8988T (cell line): ENCODE data around the gene STAT5B.
"Not testable (repeated sequence)": the region's sequence is repeated elsewhere in the genome, so short reads cannot be mapped to it uniquely, and the experiment has no call there.

Experiments used
- DNase-seq: peaks from one replicate; pipeline ENCODE4 v3.0.0; 2011

STAT5B gene

DNA sequence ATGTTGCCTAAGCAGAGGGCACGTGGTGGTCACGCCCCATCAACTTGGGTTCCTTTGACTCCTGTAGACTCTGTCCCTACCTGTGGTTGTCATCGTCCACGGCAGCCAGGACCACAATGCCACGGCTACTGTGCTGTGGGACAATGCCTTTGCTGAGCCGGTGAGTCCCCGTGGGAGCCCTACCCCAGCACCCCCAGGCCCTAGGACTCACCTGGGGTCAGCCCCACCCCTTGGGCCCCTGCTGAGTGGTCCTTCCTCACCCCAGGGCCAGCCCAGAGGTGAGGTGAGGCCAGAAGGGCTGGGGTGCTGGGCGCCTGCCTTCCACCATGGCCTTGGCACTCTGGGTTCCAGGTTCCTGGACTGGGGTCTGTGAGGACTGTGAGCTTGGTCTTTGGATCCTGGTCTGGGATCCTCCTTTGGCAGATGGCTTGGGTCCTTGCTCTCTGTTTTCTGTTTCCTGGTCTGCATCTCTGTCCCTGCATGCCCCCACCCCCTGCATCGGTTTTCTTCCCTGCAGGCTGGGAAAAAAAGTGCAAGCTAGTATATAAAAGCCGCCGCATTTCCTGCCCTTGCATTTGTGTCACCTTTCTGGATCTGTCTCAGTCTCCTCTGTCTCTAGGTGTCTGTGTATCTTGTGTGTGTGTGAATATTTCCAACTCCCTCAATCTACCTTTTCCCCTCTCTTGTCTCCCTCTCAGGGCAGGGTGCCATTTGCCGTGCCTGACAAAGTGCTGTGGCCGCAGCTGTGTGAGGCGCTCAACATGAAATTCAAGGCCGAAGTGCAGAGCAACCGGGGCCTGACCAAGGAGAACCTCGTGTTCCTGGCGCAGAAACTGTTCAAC is 29.6 kb upstream of the STAT5B start:
- DNase-seq: no peak

DNA sequence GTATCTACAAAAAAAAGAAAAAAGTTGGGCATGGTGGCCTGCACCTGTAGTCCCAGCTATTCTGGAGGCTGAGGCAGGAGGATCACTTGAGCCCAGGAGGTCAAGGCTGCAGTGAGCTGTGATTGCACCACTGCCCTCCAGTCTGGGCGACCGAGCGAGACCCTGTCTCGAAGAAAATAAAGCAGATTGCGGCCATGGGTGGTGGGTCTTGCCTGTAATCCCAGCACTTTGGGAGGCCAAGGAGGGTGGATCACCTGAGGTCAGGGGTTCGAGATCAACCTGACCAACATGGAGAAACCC is 28.8 kb upstream of the STAT5B start:
- DNase-seq: not testable (repeated sequence)

DNA sequence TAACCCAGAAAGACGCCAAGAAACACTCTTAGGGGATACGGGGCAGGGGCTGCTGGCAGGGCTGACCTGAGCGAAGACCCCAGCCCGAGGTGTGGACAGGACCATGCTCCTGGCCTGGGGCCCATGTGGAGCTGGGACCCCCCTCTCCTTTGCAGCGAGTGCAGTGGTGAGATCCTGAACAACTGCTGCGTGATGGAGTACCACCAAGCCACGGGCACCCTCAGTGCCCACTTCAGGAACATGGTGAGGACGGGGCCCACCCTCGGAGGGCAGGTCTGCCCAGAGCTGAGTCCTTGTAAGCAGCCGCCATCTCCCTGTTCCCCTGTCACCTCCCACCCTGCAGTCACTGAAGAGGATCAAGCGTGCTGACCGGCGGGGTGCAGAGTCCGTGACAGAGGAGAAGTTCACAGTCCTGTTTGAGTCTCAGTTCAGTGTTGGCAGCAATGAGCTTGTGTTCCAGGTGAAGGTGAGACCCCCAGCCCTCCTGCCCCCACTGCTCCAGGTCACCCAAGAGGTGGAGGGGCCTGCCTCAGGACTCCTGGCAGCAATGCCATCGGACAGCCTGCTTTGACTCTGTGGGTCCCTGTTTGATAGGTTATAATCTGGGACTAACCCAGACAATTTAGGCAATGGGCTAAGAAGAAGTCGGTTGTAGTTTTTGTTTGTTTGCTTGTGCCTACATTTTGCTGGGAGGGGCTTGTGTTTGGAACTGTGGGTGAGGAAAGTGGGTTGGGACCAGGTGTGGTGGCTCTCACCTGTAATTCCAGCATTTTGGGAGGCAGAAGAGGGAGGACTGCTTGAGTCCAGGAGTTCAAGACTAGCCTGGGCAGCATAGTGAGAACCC is 28.2 kb upstream of the STAT5B start:
- DNase-seq: no peak

DNA sequence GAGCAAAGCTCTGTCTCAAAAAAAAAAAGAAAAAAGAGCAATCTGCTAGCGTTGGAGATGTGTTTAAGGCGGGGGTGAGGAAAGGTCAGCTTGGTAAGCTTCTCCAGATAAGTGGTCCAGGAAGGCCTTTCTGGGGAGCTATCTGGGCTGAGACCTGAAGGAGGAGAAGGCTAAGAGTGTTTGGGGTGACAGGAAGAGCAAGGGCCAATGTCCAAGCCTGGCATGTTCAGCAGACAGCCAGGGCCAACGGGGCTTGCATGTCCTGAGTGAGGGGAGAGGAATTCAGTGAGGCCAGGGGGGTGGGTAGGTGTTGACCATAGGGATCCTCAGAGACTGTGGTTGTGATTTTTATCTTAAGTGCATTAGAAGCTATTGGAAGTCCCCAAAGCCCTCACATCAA is 27.5 kb upstream of the STAT5B start:
- DNase-seq: no peak

DNA sequence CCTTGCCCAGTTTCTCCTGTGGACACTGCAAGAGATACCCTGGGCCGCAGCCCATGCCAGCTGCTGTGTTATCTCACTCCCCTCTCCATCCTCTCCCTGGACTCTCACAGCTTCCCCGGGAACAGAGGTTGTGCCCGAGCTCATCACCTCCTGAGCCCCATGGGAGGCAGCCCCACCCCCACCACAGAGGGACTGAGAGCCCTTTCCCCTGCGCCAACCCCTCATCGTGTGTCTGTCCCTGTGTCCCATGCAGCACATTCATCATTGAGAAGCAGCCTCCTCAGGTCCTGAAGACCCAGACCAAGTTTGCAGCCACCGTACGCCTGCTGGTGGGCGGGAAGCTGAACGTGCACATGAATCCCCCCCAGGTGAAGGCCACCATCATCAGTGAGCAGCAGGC is 24.8 kb upstream of the STAT5B start:
- DNase-seq: no peak

DNA sequence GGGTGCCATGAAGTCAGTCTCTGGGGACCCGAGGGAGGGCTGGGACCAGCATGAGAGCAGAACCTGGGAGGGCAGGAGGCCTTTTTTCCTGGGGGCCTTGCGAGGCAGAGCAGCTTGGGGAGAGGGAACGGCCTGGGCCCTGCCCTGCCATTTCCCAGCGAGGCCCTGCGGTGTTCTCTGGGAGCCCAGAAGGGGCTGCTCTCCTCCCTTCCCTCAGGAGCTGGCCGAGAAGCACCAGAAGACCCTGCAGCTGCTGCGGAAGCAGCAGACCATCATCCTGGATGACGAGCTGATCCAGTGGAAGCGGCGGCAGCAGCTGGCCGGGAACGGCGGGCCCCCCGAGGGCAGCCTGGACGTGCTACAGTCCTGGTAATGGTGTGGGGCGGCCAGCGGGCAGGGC is 23.7 kb upstream of the STAT5B start:
- DNase-seq: not testable (repeated sequence)

DNA sequence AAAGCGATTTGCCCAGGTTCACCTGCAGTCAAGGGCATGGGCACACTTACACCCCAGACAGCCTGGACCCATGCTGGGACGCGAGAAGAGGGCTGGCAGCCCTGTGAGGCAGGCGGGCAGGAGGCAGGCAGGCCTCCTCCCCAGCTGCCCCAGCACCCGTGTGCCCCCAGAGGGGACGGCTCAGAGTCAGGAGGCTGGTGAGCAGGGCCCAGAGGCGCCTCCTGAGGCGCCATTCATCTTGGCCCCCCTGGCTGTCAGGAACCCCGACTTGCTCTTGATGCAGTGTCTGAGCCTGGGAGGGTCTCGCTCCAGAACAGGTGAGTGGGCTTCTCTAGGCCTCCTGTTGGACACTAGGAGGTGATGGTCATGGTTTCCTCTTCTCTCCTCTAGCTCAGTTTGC is 23.2 kb upstream of the STAT5B start:
- not testable (repeated sequence) for DNase-seq

DNA sequence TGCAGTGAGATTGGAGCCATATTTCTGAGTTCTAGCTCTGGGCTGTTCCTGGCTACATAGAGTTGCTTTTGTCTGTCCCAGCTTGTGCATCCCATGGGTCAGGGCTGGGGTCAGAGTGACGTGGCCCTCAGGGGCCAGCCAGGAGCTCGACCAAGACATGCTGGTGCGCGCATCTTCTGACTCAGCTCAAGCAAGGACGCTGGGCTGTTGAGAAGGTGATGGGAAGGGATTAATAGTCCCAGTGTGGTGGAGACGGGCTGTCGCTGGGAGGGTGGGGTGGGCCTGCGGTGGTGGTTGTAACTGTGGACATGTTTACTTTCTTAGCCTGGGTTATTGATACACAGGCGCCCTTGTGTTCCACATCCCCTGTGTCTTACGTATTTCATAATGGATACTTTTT is 21.6 kb upstream of the STAT5B start:
- DNase-seq: not testable (repeated sequence)

DNA sequence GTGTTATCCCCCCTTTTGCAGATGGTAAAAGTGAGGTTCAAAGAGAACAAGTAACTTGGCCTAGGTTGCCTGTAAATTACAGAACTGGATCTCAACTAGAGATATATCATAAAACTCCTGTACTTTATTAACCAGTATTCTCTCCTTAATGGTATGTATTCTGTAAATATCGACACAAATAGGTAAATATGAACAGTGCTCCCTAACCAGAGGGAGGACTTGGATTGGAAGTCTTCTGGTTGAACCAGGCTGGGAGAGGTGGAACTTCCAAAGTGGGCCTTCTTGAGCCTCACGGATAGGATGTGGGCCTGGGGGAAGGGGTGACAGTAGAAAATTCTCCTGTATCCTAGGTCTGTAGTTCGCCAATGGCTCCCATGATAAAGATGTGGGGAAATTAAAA is 19.8 kb upstream of the STAT5B start:
- DNase-seq: no peak

DNA sequence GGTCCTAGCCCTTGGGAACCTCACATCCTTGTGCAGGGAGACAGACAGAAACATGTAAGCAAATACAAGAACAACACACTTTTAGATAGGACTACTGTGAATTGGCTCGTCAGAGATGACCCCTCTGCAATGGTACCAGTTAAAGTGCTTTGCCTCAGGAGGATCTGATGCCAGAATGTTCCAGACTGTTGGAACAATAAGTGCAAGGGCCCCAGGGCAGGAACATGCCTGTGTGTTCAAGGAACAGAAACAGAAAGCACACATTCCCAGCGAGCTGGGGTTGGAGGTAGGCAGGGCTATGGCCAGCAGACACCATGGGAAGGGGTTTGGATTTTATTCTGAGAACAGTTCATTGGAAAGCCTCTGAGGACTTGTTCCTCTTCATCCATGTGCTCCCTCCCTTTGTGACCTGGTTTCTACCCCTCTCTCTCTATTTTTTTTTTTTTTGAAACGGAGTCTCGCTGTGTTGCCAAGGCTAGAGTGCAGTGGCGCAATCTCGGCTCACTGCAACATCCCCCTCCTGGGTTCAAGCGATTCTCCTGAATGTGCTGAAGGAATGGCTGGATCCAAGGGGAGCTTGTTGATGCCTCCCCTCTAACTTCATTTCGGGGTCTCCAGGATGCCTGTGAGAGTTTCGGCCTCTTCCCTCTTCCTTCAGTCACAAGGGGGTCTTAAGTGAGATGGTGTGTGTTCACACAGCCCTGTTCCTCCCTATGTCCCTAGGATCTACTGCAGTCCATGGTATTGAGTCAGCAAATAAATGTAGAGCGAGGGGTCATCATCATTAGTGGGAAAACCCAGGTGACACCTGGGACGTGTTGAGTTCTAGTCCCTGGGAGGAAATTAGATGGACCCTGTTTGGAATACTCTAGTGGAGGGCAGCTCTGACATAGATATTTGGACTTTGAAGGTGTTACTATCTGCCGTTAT is 18.5 kb upstream of the STAT5B start:
- no peak for DNase-seq

DNA sequence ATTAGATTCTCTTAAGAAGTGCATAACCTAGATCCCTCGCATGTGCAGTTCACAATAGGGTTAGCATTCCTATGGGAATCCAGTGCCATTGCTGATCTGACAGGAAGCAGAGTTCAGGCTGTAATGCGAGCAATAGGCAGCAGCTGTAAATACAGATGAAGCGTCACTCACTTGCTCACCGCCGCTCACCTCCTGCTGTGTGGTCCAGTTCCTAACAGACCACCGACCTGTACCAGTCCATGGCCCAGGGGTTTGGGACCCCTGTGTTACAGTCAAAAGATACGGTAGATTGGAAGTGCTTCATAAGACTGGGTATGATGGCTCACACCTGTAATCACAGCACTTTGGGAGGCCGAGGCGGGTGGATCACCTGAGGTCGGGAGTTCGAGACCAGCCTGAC is 14.9 kb upstream of the STAT5B start:
- DNase-seq: no peak

DNA sequence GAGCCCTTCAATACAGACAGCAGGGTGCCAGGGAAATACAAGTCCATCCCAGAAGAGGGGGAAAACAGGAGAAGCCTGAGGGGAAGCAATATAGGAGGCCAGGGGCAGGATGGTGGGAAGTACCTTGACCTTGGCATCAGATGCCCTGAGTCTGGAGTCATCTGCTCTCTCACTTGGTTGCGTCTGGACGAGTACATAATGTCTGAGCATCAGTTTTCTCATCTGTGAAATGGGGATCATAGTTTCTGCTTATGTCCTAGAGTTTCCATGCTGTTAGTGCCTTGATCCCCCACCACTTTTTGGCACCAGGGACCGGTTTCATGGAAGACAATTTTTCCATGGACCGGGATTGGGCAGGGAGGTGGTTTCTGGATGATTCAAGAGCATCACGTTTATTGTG is 14.4 kb upstream of the STAT5B start:
- no peak for DNase-seq

DNA sequence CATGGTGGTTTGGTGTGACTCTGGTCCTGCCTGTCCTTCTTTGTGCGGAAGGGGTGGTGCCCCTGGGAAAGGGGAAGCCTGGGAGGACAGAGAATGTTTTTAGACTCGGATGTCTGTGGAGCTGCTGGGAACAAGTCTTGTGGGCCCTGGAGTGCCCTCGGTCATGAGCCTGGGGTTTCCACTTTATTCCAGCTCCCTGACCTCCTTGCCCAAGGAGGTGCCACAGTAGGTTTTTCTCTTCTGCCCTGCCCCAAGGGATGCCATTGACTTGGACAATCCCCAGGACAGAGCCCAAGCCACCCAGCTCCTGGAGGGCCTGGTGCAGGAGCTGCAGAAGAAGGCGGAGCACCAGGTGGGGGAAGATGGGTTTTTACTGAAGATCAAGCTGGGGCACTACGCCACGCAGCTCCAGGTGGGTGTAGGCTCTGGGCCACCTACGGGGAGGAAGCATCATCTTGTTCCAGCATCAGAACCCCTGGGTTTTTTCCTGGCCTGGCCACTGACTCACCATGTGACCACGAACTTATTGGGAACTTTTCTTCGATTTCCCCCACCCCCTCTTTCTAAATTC is 13.5 kb upstream of the STAT5B start:
- no peak for DNase-seq

DNA sequence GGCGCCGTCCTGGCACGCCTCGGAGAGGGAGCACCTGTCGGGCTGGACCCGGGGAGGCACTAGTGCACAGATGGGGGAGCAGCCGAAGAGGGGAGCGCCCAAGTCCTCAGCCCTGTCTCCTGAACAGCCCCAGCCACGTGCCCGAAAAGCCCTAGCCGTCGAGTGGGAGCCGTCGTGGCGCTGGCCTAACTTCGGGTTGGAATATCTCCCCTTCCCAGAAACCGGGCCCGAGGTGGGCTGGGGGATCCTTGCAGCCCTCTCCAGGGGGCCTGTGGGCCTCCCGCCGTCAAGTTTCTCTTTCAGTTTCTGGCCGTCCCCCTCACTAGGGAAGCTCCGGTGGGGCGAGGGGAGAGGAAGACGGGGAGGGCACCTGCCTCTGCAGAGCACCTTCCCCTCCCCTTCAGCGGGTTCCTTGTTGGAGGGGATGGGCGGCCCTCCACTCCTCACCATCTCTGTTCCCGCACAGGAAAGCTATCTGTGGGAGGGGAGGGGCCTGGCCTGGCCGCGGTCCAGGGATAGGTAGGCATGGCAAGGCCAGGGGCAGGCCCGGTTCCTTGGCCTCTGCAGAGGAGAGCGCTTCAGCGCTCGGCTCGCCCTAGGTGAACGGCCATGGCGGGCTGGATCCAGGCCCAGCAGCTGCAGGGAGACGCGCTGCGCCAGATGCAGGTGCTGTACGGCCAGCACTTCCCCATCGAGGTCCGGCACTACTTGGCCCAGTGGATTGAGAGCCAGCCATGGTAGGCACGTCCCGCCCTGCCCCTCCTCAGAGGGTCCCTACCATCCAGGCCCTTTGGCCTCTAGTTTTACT is 12.8 kb upstream of the STAT5B start:
- no peak for DNase-seq

DNA sequence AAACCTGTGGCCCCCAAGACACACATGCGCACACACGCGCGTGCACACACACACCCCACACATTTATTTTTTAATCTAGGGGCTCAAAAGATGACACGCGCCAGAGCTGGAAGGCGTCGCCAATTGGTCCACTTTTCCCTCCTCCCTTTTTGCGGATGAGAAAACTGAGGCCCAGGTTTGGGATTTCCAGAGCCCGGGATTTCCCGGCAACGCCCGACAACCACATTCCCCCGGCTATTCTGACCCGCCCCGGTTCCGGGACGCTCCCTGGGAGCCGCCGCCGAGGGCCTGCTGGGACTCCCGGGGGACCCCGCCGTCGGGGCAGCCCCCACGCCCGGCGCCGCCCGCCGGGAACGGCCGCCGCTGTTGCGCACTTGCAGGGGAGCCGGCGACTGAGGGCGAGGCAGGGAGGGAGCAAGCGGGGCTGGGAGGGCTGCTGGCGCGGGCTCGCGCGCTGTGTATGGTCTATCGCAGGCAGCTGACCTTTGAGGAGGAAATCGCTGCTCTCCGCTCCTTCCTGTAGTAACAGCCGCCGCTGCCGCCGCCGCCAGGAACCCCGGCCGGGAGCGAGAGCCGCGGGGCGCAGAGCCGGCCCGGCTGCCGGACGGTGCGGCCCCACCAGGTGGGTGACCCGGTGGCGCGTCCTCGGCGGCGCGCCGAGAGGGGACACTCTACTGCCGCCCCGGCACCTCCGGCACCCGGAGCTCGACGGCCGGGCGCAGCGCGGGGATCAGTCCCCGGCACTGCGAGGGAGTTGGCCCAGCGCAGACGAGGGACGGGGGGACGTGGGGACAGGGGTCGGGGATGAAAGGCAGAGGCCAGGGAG is 12.0 kb upstream of the STAT5B start, which contains the start of gene STAT5A:
STAT5A (plus strand) TSS at position 522 of the 826 bp plus-strand sequence. CDS start 914 bp downstream, outside the sequence.
- DNase-seq: no peak

DNA sequence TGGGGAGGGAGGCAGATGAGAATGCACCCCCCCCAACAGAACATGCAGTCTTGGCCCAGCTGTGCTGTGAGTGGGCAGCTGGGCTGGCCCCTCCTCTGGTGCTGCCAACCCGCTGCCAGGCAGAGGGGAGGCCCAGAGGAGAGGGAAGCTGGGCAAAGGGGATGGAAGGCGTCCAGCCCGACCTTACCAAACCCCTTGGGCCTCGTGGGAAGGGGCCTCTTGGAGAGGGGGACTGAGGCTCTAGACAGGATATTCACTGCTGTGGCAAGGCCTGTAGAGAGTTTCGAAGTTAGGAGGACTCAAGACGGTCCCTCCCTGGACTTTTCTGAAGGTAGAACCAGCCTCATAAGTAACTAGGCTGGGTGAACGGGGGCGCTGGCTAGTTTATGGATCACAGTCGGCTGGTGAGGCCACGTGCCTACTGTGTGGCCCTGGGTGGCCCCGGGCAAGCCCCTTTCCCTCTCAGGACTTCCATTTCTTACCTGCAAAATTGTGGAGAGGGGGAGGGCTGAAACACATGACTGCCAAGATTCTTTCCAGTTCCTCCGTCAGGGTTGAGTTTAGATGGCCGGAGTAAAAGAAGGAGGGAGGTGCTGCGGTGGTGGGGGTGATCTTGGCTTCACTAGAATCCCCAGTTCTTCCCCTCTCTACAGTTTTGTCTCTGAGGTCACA is 11.2 kb upstream of the STAT5B start:
- DNase-seq: no peak

DNA sequence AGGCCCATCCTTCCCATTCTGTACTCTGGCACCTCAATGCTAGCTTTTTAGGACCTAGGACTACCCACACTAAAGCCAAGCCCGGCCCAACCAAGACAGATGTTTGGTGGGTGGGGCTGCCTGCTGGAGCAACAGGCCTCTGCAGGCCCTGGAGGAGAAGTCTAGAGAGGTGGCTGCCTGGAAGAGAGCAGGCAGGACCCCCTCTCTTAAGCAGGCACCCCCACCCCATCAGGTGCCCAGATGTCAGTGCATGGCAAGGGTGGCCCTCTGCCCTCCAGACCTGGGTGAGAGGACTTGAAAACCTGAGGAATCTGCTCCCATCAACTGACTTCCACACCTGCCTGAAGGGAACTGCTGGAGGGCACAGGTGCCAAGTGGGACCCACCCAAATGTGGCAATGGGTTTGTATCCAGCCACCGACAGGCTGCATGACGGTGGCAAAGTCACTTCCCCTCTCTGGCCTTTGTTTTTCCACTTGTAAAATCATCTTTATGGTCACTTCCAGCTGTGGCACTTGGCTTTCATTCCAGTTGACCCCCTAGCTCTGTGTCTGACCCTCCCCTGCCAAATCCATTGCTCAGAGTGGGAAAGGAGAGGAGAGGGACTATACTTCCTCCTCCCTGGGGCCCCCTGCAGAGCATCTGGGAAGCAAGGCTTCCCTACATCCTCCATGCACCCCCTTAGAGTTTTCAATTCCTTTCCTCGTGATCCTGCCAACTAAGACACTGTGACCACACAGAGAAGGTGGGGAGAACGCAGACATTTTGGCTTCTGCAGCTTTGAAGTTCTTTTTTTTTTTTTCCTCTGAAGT is 10.4 kb upstream of the STAT5B start:
- DNase-seq: no peak

DNA sequence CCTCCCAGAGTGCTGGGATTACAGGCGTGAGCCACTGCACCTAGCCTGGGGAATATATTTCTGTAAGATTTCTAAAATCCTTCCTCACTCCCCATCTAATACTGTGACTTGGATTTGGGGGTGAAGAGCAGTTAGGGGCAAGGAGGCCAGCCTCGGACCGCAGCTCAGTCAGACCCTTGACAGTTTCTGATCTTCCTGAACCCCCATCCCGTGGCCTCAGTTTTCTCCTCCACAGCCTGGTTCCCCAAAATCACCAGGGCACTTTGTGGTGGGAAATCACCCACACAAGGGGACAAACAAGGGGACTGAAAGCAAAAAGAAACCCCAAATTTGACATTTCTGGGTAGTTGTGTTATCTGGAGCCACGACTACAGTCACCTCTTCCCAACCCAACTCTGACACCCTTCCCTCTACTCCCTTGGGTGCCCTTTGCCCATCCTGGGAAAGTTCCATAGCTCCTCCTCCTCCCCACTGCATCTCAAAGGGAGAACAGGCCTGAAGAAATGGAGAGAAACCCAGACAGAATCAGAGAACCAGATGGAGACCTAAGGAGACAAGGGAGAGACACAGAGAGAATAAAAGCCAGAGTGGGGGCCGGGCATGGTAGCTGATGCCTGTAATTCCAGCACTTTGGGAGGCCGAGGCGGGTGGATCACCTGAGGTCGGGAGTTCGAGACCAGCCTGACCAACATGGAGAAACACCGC is 9.3 kb upstream of the STAT5B start:
- DNase-seq: no peak

DNA sequence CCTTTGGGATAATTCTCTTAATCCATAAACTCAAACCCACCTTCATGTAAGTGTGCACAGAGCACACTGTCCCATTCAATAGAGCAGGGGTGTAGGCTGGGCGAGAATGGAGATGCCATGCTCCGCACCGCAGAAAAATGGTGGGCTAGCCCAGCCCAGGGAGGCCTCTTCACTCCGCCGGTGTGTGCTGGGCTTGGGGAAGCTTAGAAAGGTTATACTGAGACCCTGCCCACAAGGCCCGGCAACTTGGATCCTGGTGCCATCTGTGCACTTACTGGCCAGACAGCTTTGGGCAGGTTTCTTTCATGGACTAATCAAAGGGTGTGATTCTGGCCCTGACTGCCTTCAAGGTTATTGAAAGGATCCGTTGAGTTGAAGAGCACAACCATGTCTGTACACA is 8.4 kb upstream of the STAT5B start:
- no peak for DNase-seq
